Measurements from ENCODE around the gene PAXX.
"Not testable (repeated sequence)": the region's sequence is repeated elsewhere in the genome, so short reads cannot be mapped to it uniquely, and the experiment has no call there.

Gene PAXX

DNA sequence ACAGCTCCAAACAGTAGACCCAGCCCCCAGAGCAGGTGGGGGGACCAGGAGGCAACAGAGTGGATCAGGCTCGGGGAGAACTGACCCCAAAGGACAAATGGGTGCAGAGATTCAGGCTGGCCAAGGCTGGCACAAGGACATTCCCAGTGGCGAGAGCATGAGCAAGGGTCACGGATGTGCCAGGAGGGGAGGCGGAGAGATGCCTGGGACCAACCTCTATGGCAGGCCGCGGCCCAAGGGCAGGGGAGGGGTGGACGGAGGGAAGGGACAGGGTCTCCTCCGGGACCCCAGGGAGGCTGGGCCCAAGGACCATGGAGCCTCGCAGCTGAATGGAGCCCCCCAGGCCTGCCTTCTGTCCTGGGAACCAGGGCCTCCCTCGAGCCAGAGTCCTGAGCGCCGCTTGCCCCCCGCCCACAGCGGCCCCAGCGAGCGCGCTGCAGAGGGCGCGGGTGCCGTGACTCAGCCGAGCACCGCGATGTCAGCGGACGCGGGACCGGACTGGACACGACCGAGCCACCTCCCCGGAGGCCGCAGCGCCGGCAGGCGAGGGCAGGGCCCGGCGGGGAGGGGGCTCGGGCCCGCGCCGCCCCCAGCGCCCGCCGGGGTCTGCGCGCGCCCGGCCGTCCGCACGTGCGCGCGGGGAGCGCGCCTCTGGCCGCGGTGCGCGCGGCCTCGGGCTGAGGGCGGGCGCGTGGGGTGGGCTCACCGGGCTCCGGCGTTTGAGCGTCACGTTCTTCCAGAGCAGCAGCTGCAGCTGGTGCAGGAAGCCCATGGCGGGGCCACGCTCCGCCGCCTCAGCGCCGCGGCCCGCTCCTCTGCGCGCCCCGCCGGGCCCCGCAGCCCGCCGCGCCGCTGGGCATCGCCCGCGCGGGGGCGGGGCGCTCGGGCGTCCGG lies 35.4 kb downstream of the PAXX start, which contains the start of gene ABCA2:
Gene ABCA2 (minus strand): TSS at position 869 of the 894 bp plus-strand sequence. CDS start 97 bp downstream, at position 772.
- Mint-ChIP-seq H3K27ac (ENCODE audit: low read depth) (peak within 1 kb of the TSS; percentile 90), H3K36me3 (ENCODE audit: insufficient read depth) (peaks cover 16% of the 10 kb centered on the region), H3K4me1 (peaks cover 41% of the 10 kb centered on the region), H3K4me3 (peak within 1 kb of the TSS; percentile 86), H3K9me3 (no peaks in the 10 kb centered on the region), H3K27me3 (no peaks in the 10 kb centered on the region)
- no peak for ATAC-seq (replicated peaks; ENCODE audit: extremely low read depth, poor library complexity, severe bottlenecking)
- no peak for DNase-seq (ENCODE audit: low spot score in 2 of 2)

DNA sequence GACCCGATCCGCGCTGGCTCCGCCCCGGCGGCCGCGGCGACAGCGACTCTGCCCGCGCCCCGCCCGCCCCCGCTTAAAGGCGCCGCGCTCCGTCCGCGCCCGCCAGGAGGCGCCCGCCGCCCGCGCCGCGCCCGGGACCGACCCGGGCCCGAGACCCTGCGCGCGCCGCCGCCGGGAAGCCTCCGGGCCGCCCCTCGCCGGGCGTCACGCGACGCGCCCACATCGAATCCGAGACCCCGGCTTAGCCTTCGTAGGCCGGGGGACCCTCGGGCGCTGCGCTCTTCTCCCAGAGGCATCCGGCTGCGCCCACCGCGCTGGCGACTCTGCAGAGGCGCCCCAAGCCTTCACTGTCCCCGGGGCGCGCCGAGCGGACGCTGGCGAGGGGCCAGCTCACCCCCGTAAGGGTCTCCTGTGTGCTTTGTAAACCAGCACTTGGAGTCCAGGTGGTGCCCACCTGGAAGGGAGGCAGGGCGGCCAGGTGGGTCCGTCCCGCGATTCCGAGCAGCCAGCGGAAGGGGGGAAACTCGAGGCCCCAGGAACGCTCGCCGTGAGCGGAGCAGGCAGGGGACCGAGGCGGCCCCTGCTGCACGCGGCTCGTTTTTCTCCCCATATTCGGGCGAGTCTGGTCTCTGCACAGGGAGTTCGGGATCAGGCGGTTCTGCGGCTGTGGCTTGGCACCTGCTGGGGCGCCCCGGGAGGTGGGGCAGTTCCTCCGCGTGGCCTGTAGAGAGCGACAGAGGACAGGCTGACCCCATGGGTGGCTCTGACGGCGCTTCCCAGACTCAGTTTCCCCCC lies 36.2 kb downstream of the PAXX start:
- peaks cover 15% of the 10 kb centered on the region for H3K36me3 Mint-ChIP-seq (ENCODE audit: insufficient read depth)
- H3K4me1 Mint-ChIP-seq: peaks cover 48% of the 10 kb centered on the region
- peak; percentile 51 for ATAC-seq (replicated peaks; ENCODE audit: extremely low read depth, poor library complexity, severe bottlenecking)
- H3K27ac Mint-ChIP-seq (ENCODE audit: low read depth): peak overlapping the region; percentile 75
- peak; percentile 45 to 50 for DNase-seq (ENCODE audit: low spot score in 2 of 2)
- no peaks in the 10 kb centered on the region for H3K9me3 Mint-ChIP-seq
- peak overlapping the region; percentile 86 for H3K4me3 Mint-ChIP-seq
- no peaks in the 10 kb centered on the region for H3K27me3 Mint-ChIP-seq

DNA sequence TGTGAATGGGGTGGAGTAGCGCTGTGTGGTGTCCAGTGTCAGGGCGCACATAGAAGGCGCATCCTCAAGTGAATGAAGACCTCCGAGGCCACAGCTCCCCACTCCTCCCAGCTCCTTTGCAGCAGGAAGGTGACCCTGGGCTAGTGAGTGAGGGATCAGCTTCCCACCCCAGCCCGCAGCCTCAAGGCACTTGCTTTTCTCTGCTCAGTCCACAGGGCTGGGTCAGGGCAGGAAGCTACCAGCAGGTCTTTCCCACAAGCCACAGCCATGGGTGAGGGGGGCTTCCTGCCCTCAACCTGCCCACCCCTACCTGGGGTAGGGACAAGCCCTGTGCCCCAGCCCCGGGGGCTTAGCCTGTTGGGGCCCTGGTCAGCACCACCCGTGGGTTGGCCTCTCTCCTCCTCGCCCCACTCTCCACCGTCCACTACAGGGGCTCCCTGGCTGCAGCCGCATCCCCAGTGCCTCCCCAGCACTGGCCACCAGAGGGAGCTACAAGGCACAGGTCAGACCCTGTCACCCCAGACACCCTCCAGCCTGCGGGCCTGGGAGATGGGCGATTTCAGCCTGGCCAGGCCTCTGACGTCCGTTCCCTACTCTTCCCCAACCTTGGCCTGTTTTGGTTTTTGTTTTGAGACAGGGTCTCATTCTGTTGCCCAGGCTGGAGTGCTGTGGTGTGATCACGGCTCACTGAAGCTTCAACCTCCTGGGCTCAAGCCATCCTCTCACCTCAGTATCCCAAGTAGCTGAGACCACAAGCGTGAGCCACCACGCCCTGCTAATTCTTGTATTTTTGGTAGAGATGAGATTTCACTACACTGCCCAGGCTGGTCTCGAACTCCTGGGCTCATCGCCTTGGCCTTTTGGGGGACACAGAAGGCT lies 37.1 kb downstream of the PAXX start:
- H3K27ac Mint-ChIP-seq (ENCODE audit: low read depth): peak overlapping the region; percentile 75
- H3K4me3 Mint-ChIP-seq: peak overlapping the region; percentile 86
- ATAC-seq (replicated peaks; ENCODE audit: extremely low read depth, poor library complexity, severe bottlenecking): peak; percentile 22
- peaks cover 49% of the 10 kb centered on the region for H3K4me1 Mint-ChIP-seq
- DNase-seq (ENCODE audit: low spot score in 2 of 2): peak; percentile 37 to 62
- H3K27me3 Mint-ChIP-seq: no peaks in the 10 kb centered on the region
- peaks cover 15% of the 10 kb centered on the region for H3K36me3 Mint-ChIP-seq (ENCODE audit: insufficient read depth)
- no peaks in the 10 kb centered on the region for H3K9me3 Mint-ChIP-seq

DNA sequence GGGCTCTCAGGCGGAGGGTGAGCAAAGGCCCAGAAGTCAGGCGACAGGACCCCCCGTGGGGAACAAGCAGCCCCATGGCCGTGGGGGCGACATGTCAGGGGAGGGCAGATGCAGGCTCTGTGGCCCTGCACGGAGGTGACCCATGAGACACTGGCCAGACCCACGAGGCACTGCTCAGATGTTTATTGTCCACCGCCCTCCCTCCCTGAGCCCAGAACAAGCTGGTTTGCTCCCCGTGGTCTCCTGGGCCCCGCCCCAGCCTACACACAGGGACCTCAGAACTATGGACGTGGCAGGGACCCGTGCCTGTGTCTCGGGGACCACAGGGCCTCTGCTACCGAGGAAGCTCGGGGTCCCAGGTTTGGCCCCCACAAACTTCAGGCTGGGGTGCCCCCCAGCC lies 37.8 kb downstream of the PAXX start:
- Mint-ChIP-seq H3K36me3 (ENCODE audit: insufficient read depth) (peaks cover 17% of the 10 kb centered on the region), H3K27ac (ENCODE audit: low read depth) (peak overlapping the region; percentile 75), H3K4me1 (peaks cover 56% of the 10 kb centered on the region), H3K27me3 (no peaks in the 10 kb centered on the region), H3K4me3 (peak overlapping the region; percentile 86), H3K9me3 (no peaks in the 10 kb centered on the region)
- no peak for ATAC-seq (replicated peaks; ENCODE audit: extremely low read depth, poor library complexity, severe bottlenecking)
- DNase-seq (ENCODE audit: low spot score in 2 of 2): no peak

DNA sequence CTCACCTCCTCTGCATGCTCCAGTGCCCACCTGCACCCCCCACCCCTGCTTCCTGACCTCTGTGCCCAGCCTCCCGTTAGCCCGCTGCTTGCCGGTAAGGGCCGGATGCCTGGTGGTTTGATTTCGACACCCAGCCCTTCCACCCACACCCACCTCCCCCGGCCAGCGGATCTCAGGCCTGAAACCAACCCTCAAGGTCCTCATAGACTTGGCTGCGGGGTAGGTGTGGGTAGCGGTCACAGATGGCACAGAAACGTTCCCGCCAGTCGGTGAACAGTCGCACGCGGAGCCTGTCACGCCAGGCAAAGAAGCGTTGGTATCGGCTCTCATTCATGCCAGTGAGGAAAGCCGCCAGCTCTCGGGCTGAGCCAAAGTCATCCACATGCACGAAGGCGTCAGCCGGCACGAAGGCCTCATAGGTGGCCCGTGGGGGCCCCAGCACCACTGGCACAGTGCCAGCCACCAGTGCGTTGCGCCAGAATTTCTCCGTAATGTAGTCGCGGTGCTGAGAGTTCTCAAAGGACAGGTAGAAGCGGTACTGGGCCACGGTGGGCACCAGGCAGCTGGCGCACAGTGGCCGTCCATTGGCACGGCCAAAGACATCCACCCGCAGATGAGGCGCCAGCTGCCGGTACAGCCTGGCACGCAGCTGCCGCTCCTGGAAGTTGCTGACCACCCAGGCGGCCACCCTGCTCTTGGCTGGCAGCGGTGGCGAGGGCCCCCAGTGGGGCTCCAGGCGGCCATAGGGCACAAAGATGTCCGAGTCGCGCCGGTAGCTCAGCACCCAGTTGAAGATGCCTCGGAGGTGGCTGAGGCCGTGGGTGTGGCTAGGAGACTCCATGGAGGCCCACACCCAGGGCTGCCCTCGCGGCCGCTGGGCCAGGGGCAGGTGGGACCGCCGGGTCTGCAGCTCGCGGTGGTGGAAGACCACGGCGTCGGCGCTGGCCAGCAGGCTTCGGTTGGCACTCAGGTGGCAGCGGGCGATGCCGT lies 38.6 kb downstream of the PAXX start:
- ATAC-seq (replicated peaks; ENCODE audit: extremely low read depth, poor library complexity, severe bottlenecking) (no peak), DNase-seq (ENCODE audit: low spot score in 2 of 2) (peak in 1 of 2 donors; percentile 17)
- peak overlapping the region; percentile 13 for H3K27ac Mint-ChIP-seq (ENCODE audit: low read depth)
- H3K27me3 Mint-ChIP-seq: no peaks in the 10 kb centered on the region
- peaks cover 60% of the 10 kb centered on the region for H3K4me1 Mint-ChIP-seq
- no peaks in the 10 kb centered on the region for H3K9me3 Mint-ChIP-seq
- H3K4me3 Mint-ChIP-seq: peak overlapping the region; percentile 86
- peaks cover 17% of the 10 kb centered on the region for H3K36me3 Mint-ChIP-seq (ENCODE audit: insufficient read depth)

DNA sequence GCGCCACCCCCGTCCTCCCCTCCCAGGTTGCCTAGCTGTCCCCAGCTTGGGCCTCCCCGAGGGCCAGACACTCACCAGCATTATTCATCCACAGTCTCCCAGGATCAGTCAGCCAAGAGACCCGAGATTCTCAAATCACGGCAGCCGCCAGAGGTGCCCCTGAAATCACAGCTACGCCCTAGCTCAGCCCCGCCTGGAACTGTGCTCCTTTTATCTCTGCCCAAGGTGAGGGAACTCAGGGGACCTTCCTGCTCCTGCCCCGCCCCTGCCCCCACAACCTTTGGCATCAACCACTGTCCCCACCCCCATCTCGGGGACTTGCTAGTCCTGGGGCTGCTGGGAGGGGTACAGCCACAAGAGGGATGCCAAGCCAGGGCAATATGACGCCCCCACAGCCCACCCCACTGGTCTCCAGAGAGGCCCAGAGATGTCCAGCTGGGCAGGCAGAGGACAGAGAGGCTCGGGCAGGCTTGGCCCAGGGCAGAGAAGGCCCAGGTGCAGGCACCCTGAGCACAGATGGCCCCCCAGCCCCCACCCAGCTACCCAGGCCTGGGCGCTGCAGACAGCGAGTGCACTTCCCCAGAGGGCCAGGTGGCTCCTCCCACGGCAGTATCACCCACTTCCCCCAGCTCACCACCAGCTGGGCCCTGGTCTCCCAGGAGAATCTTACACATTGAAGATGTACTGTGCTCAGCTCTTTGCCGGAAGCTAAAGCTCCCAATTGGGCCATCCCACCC lies 39.9 kb downstream of the PAXX start, which contains the start of gene FUT7:
Gene FUT7 (minus strand): TSS at position 185 of the 737 bp plus-strand sequence. CDS start 97 bp downstream, at position 88.
- DNase-seq (ENCODE audit: low spot score in 2 of 2) (peak in 1 of 2 donors; percentile 20), ATAC-seq (replicated peaks; ENCODE audit: extremely low read depth, poor library complexity, severe bottlenecking) (no peak)
- Mint-ChIP-seq H3K27ac (ENCODE audit: low read depth) (peak within 1 kb of the TSS; percentile 64), H3K4me3 (peak within 1 kb of the TSS; percentile 86), H3K27me3 (no peaks in the 10 kb centered on the region), H3K4me1 (peaks cover 49% of the 10 kb centered on the region), H3K36me3 (ENCODE audit: insufficient read depth) (peaks cover 17% of the 10 kb centered on the region), H3K9me3 (no peaks in the 10 kb centered on the region)

DNA sequence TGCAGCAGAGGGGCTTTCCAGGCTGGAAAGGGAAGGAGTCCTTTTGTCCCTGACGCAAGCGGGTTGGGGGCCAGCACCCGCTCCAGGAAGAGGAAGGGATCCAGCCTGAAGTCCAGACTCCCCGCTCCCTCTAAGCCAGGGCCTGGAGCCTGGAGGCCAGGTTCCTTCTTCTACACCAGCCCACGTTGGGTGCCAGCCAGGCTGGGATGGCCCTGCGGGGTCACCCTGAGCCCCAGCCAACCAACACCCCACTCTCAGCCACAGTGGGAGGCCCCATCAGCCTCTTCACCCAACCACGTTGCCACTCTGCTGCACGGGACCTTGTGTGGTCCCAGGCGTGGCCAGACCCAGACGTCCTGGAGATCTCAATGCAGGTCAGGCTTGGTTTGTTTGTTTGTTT lies 40.6 kb downstream of the PAXX start:
- no peaks in the 10 kb centered on the region for H3K27me3 Mint-ChIP-seq
- peak overlapping the region; percentile 86 for H3K4me3 Mint-ChIP-seq
- DNase-seq (ENCODE audit: low spot score in 2 of 2): no peak
- ATAC-seq (replicated peaks; ENCODE audit: extremely low read depth, poor library complexity, severe bottlenecking): no peak
- peaks cover 49% of the 10 kb centered on the region for H3K4me1 Mint-ChIP-seq
- H3K36me3 Mint-ChIP-seq (ENCODE audit: insufficient read depth): peaks cover 17% of the 10 kb centered on the region
- H3K27ac Mint-ChIP-seq (ENCODE audit: low read depth): no peak overlapping the region
- no peaks in the 10 kb centered on the region for H3K9me3 Mint-ChIP-seq

DNA sequence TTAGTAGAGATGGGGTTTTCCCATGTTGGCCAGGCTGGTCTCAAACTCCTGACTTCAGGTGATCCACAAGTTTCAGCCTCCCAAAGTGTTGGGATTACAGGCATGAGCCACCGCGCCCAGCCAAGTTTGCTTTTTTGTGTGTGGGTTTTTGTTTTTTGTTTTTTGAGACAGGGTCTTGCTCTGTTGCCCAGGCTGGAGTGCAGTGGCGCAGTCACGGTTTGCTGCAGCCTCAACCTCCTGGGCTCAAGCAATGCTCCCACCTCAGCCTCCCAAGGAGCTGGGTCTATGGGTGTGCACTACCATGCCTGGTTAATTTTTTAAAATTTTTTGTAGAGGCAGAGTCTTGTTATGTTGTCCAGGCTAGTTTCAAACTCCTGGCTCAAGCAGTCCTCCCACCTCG lies 41.3 kb downstream of the PAXX start:
- H3K27me3 Mint-ChIP-seq; ATAC-seq (replicated peaks; ENCODE audit: extremely low read depth, poor library complexity, severe bottlenecking); DNase-seq (ENCODE audit: low spot score in 2 of 2); H3K9me3 Mint-ChIP-seq; H3K27ac Mint-ChIP-seq (ENCODE audit: low read depth): not testable (repeated sequence)
- H3K4me3 Mint-ChIP-seq: peak overlapping the region; percentile 86
- H3K4me1 Mint-ChIP-seq: peaks cover 49% of the 10 kb centered on the region
- H3K36me3 Mint-ChIP-seq (ENCODE audit: insufficient read depth): peaks cover 16% of the 10 kb centered on the region

DNA sequence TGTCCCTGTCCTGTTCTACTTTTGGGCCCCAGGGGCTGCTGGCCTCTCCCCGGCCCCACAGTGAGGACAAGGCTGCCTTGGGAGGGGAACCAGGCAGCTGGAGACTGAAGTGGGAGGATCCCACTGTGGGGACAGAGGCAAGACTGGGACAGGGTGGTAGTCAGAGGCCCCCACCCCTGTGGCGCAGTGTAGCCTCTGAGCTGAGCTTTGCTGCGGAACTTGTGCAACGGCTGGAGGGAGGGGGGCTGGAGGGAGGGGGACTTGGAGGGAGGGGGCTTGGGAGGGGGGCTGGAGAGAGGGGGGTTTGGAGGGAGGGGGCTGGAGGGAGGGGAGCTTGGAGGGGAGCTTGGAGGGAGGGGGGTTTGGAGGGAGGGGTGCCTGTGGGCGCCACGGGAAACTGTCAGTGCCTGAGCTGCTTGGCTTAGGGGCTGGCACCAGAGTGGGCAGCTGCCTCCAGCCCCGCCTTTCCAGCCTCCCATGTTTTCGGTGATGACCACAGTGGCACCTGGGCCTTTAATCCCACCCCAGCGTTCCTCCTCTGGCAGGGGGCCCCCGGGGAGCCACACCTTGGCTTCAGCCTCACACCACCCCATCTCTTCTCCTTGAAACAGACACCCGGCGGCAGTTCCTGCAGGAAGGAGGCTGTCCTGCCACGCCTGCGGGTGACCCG lies 42.0 kb downstream of the PAXX start:
- peak overlapping the region; percentile 84 for H3K27ac Mint-ChIP-seq (ENCODE audit: low read depth)
- no peaks in the 10 kb centered on the region for H3K27me3 Mint-ChIP-seq

DNA sequence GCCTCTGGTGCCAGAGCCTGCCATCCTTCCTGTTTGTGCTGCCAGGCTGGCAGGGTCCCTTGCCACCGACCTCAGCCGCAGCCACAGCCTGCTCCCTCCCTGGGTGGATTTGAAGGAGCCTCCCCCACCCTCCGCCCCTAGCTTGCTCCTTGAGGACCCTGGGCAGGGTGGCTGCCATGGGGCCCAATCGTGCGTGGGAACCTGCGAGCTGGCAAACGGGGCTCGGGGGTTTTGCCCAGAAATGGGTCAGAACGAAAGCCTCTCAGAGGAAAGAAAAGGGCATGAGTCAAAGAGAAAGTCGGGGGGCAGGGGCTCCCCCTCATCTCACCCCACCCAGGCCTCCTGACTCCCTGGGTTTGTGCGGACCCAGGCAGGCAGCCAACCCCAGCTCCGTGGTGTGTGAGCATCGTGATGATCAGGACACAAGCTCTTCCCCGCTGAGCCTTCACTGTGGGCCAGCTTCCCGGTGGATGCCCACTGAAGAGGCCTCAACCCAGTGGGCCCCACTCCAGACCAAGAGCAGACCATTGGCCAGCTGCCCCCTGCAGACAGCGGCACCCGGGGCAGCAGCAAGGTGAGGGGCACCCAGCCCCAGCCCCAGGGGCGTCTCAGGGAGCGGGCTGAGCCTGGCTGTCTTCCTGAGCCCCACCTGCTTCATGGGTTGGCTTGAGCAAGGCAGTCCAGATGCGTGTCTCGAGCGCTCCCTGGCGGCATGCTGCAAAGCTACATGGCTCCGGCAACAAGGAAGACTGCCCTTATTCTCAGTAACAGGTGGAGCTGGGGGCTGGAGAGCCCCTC lies 42.7 kb downstream of the PAXX start:
- no peaks in the 10 kb centered on the region for H3K27me3 Mint-ChIP-seq
- H3K9me3 Mint-ChIP-seq: no peaks in the 10 kb centered on the region
- H3K4me3 Mint-ChIP-seq: peak overlapping the region; percentile 78
- DNase-seq (ENCODE audit: low spot score in 2 of 2): peak; percentile 80 to 85
- peak; percentile 74 for ATAC-seq (replicated peaks; ENCODE audit: extremely low read depth, poor library complexity, severe bottlenecking)
- H3K36me3 Mint-ChIP-seq (ENCODE audit: insufficient read depth): peaks cover 9% of the 10 kb centered on the region
- peaks cover 41% of the 10 kb centered on the region for H3K4me1 Mint-ChIP-seq
- peak overlapping the region; percentile 84 for H3K27ac Mint-ChIP-seq (ENCODE audit: low read depth)

More for the DNA sequence above, 42.0 kb downstream of the PAXX start:
- Mint-ChIP-seq H3K36me3 (ENCODE audit: insufficient read depth) (peaks cover 13% of the 10 kb centered on the region), H3K9me3 (no peaks in the 10 kb centered on the region), H3K4me1 (peaks cover 47% of the 10 kb centered on the region), H3K4me3 (peak overlapping the region; percentile 86)
- no peak for ATAC-seq (replicated peaks; ENCODE audit: extremely low read depth, poor library complexity, severe bottlenecking)
- no peak for DNase-seq (ENCODE audit: low spot score in 2 of 2)
